Measurements from ENCODE around the gene FAM107B.

- TF ChIP-seq EP300 (IDR thresholded peaks at IDR 0.05), result no peak
- no peak for TF ChIP-seq CTCF (IDR thresholded peaks at IDR 0.05)
- TF ChIP-seq POLR2A (IDR thresholded peaks at IDR 0.05), result no peak
- no peak for TF ChIP-seq POLR2AphosphoS5 (IDR thresholded peaks at IDR 0.05)
Observed at GRCh38 chr10:14574291-14574690, 200.4 kb downstream of the FAM107B start.
